ENCODE results near the gene SYT17.

- TF ChIP-seq CTCF (IDR thresholded peaks at IDR 0.05): no peak
- TF ChIP-seq POLR2A (IDR thresholded peaks at IDR 0.05): no peak
These were observed 48.5 kb upstream of the SYT17 start for GRCh38 chr16:19119564-19119963.
